Thyroid gland (tissue), 4 donors: Measurements from ENCODE around the gene HSPB3.

Source experiments
- POLR2A ChIP-seq, 2 donors: fragments of 450-650 bp; IDR thresholded peaks; one replicate each; pipeline ENCODE4 v1.6.1; 2017; ENCODE audit warnings: antibody characterized with exemption in 2 of 2, mild to moderate bottlenecking in 2 of 2, moderate library complexity in 1 of 2
- TF ChIP-seq, protein P1 (sequence below), 6 experiments: fragments of 200-600 bp in 3 of 6; fragments of 450-650 bp in 3 of 6; sonication (generic) in 3 of 6; IDR thresholded peaks; one replicate each; pipeline ENCODE4 v1.5.1; 2016 to 2019; ENCODE audit warnings: antibody characterized with exemption in 6 of 6, mild to moderate bottlenecking in 2 of 6, inconsistent platforms in 1 of 6, moderate library complexity in 1 of 6

DNA sequence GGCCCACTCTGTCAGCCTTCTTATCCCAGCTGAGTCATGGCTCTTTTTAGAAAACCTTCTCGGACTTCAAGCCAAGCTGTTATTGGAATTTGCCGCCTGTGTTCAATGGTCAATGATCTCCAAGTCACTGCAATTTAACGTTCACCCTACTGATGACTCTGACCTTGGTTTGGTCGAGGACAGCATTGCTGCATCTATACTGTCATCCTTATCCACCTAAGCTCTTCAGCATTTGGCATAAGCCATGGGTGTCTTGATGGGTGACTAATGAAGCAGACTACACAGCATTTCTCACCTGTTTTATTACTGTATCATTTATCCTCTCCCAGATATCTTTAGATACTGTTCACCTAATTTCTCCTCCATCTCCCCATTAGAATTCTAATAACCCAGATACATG is 5.6 kb upstream of the HSPB3 start:
- TF ChIP-seq, protein P1, sequence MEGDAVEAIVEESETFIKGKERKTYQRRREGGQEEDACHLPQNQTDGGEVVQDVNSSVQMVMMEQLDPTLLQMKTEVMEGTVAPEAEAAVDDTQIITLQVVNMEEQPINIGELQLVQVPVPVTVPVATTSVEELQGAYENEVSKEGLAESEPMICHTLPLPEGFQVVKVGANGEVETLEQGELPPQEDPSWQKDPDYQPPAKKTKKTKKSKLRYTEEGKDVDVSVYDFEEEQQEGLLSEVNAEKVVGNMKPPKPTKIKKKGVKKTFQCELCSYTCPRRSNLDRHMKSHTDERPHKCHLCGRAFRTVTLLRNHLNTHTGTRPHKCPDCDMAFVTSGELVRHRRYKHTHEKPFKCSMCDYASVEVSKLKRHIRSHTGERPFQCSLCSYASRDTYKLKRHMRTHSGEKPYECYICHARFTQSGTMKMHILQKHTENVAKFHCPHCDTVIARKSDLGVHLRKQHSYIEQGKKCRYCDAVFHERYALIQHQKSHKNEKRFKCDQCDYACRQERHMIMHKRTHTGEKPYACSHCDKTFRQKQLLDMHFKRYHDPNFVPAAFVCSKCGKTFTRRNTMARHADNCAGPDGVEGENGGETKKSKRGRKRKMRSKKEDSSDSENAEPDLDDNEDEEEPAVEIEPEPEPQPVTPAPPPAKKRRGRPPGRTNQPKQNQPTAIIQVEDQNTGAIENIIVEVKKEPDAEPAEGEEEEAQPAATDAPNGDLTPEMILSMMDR (IDR thresholded peaks at IDR 0.05): no peak
- no peak for TF ChIP-seq POLR2A (IDR thresholded peaks at IDR 0.05)
